ENCODE measurements around the gene GHITM. TPM values are rescaled to one million over a fixed set of nuclear protein-coding genes. Genes with fewer than 3 reads are reported as not detected.
"Not testable (repeated sequence)": the region's sequence is repeated elsewhere in the genome, so short reads cannot be mapped to it uniquely, and the experiment has no call there.

The GHITM gene
- total RNA-seq, 1 donor: 161 TPM

- no peak for DNase-seq (ENCODE audit: low read depth)
- TF ChIP-seq CTCF (IDR thresholded peaks at IDR 0.05; ENCODE audit: insufficient read depth, low read length): no peak
- H3K4me3 ChIP-seq (ENCODE audit: low read depth, low read length): no peak overlapping the region
Measured at GRCh38 chr10:84178160-84178609, 38.9 kb downstream of the GHITM start.

GRCh38 chr10:84179059-84179710 lies 39.9 kb downstream of the GHITM start:
- no peak overlapping the region for H3K4me3 ChIP-seq (ENCODE audit: low read depth, low read length)
- peak; percentile 22 for DNase-seq (ENCODE audit: low read depth)
- no peak for TF ChIP-seq CTCF (IDR thresholded peaks at IDR 0.05; ENCODE audit: insufficient read depth, low read length)

- not testable (repeated sequence) for H3K4me3 ChIP-seq (ENCODE audit: low read depth, low read length); DNase-seq (ENCODE audit: low read depth)
Measured at GRCh38 chr10:84180386-84180785, 41.1 kb downstream of the GHITM start.

GRCh38 chr10:84181631-84182030 lies 42.3 kb downstream of the GHITM start:
- no peak for TF ChIP-seq CTCF (IDR thresholded peaks at IDR 0.05; ENCODE audit: insufficient read depth, low read length)
- DNase-seq (ENCODE audit: low read depth): no peak
- H3K4me3 ChIP-seq (ENCODE audit: low read depth, low read length): no peak overlapping the region

GRCh38 chr10:84184517-84184916 lies 45.2 kb downstream of the GHITM start:
- no peak for TF ChIP-seq CTCF (IDR thresholded peaks at IDR 0.05; ENCODE audit: insufficient read depth, low read length)
- no peak overlapping the region for H3K4me3 ChIP-seq (ENCODE audit: low read depth, low read length)
- DNase-seq (ENCODE audit: low read depth): no peak

- H3K4me3 ChIP-seq (ENCODE audit: low read depth, low read length): no peak overlapping the region
- no peak for DNase-seq (ENCODE audit: low read depth)
- TF ChIP-seq CTCF (IDR thresholded peaks at IDR 0.05; ENCODE audit: insufficient read depth, low read length): no peak
Measured at GRCh38 chr10:84185526-84186175, 46.3 kb downstream of the GHITM start.

- H3K4me3 ChIP-seq (ENCODE audit: low read depth, low read length): no peak overlapping the region
- DNase-seq (ENCODE audit: low read depth): no peak
- no peak for TF ChIP-seq CTCF (IDR thresholded peaks at IDR 0.05; ENCODE audit: insufficient read depth, low read length)
Measured at GRCh38 chr10:84188815-84189214, 49.5 kb downstream of the GHITM start.

All from fibroblast of the aortic adventitia (primary cell).